A673 (cell line): ENCODE data around the gene UBE2D1. TPM values are rescaled to one million over a fixed set of nuclear protein-coding genes. Genes with fewer than 3 reads are reported as not detected.

Experiments
- BruUV-seq: library from RNA; stranded (reverse); fragments of 400-500 nt; replicated peaks from 2 replicates; lab custom pipeline; 2021; lab: Mats Ljungman, UMichigan
- CTCF ChIA-PET: fragments of 300-600 bp; sonication (Branson Sonifier 250); formaldehyde crosslinking; loops from one replicate; lab custom pipeline; 2022; ENCODE audit warnings: antibody characterized with exemption; lab: Charles Lee
- POLR2A ChIA-PET: fragments of 300-600 bp; sonication (Branson Sonifier 250); formaldehyde crosslinking; loops from one replicate; lab custom pipeline; 2022; ENCODE audit warnings: antibody characterized with exemption; ENCODE audit not compliant: low non-redundant PET; lab: Charles Lee
- DNase-seq: peaks from one replicate; pipeline ENCODE4 v3.0.0-alpha.2; 2015; ENCODE audit warnings: low spot score
- H3K27ac ChIP-seq: fragments of 200-600 bp; sonication (generic); 2 replicates; pipeline ENCODE4 v1.5.1; 2016; ENCODE audit warnings: mixed run types, low read depth, mild to moderate bottlenecking, mixed read lengths, antibody characterized with exemption, low read length; ENCODE audit not compliant: poor library complexity, severe bottlenecking
- H3K27me3 ChIP-seq: fragments of 200-600 bp; sonication (generic); replicated peaks from 2 replicates; pipeline ENCODE4 v1.6.1; 2017; ENCODE audit warnings: mixed run types, low read depth, mild to moderate bottlenecking, mixed read lengths, antibody characterized with exemption, low read length; ENCODE audit not compliant: insufficient read depth, poor library complexity
- H3K36me3 ChIP-seq: fragments of 200-600 bp; sonication (generic); 2 replicates; pipeline ENCODE4 v1.6.1; 2016; ENCODE audit warnings: mixed run types, mild to moderate bottlenecking, mixed read lengths, antibody characterized with exemption, low read length; ENCODE audit not compliant: insufficient read depth, poor library complexity, severe bottlenecking
- H3K4me1 ChIP-seq: fragments of 200-600 bp; sonication (generic); 2 replicates; pipeline ENCODE4 v1.6.1; 2017; ENCODE audit warnings: mixed run types, mild to moderate bottlenecking, mixed read lengths, antibody characterized with exemption, low read length; ENCODE audit not compliant: insufficient read depth, poor library complexity, severe bottlenecking
- H3K4me3 ChIP-seq: fragments of 200-600 bp; sonication (generic); 2 replicates; pipeline ENCODE4 v1.5.1; 2016; ENCODE audit warnings: low read depth, mixed run types, mild to moderate bottlenecking, mixed read lengths, low read length; ENCODE audit not compliant: poor library complexity, severe bottlenecking
- H3K9me3 ChIP-seq: fragments of 200-600 bp; sonication (generic); 2 replicates; pipeline ENCODE4 v1.6.1; 2016; ENCODE audit warnings: mixed run types, low read depth, mild to moderate bottlenecking, mixed read lengths, antibody characterized with exemption, low read length; ENCODE audit not compliant: poor library complexity, severe bottlenecking
- EZH2 ChIP-seq: fragments of 200-600 bp; sonication (generic); IDR thresholded peaks from 2 replicates; pipeline ENCODE4 v1.6.1; 2017; ENCODE audit warnings: borderline replicate concordance, low read depth, mild to moderate bottlenecking, mixed read lengths, antibody characterized with exemption, low read length; ENCODE audit not compliant: poor library complexity, severe bottlenecking
- intact Hi-C: fragments of 100-400 bp; cut with micrococcal nuclease; formaldehyde crosslinking; loops from one replicate; pipeline ENCODE4 v1.10.0; 2022; ENCODE audit not compliant: unreplicated experiment
- total RNA-seq: library from RNA; stranded (reverse); gene quantifications from 2 replicates; pipeline ENCODE4 v1.2.3, GENCODE V29; 2021
- TF ChIP-seq, protein P1 (sequence below): fragments of 300-800, 200-600 bp; sonication (generic); conservative IDR thresholded peaks from 2 replicates; pipeline ENCODE4 v1.5.1; 2017; ENCODE audit warnings: low read depth, mild to moderate bottlenecking, antibody characterized with exemption, low read length, moderate library complexity, mixed read lengths

UBE2D1 gene
- total RNA-seq, 1 experiment from 2014 or later: 16.9 TPM

DNA sequence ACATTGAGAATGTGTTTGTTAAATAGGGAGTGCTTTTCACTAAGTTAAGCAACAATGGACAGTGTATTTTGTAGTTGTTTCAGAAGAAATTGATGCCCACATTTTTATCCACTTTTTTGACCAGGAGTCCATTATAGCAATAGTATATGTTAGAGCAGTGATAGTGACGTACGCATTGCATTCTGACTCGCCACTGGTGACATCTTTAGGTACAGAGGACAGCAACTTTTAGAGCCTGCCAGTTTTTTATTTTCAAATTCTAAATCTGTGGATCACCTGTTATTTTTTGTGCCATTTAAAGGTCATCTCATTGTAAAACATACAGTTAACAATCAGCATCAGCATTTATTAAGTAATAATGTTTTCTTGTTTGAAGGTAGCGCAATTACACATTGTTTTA lies 1.4 kb downstream of the UBE2D1 start:
- Histone ChIP-seq H3K4me3 (peak overlapping the region; percentile 100), H3K27me3 (no peaks in the 10 kb centered on the region), H3K36me3 (no peaks in the 10 kb centered on the region), H3K4me1 (peaks cover 21% of the 10 kb centered on the region), H3K9me3 (no peaks in the 10 kb centered on the region), H3K27ac (no peak overlapping the region)
- TF ChIP-seq EZH2: no peak
- TF ChIP-seq, protein P1, sequence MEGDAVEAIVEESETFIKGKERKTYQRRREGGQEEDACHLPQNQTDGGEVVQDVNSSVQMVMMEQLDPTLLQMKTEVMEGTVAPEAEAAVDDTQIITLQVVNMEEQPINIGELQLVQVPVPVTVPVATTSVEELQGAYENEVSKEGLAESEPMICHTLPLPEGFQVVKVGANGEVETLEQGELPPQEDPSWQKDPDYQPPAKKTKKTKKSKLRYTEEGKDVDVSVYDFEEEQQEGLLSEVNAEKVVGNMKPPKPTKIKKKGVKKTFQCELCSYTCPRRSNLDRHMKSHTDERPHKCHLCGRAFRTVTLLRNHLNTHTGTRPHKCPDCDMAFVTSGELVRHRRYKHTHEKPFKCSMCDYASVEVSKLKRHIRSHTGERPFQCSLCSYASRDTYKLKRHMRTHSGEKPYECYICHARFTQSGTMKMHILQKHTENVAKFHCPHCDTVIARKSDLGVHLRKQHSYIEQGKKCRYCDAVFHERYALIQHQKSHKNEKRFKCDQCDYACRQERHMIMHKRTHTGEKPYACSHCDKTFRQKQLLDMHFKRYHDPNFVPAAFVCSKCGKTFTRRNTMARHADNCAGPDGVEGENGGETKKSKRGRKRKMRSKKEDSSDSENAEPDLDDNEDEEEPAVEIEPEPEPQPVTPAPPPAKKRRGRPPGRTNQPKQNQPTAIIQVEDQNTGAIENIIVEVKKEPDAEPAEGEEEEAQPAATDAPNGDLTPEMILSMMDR: no peak
- ChIA-PET CTCF (no interaction called here), POLR2A (no interaction called here)
- BruUV-seq: no TSS peak
- no peak for DNase-seq
- intact Hi-C loops: loop anchor here (5.0 kb wide), 1 partner anchor 46 kb away; no protein-coding TSS in a partner anchor

DNA sequence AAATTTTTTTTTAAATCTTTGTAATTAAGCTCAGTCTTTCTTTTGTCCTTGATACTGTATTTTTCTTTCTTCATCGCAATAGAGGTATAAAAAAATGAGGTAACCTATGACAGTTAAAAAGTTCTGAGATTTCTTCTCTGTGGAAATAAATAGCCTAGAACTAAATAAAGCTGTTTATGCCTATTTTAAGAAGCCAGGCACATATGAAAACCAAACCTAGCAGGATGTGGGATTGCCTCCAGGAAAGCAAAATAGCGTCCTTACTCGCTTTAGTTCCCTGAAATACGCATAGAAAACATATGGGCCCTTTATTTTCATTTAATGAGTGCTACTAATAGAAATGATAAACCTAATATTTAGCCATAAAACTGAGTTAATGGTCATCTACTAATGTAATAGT lies 6.6 kb downstream of the UBE2D1 start:
- no peak for DNase-seq
- Histone ChIP-seq H3K9me3 (no peaks in the 10 kb centered on the region), H3K27me3 (no peaks in the 10 kb centered on the region), H3K36me3 (no peaks in the 10 kb centered on the region), H3K27ac (no peak overlapping the region), H3K4me1 (peaks cover 12% of the 10 kb centered on the region), H3K4me3 (no peak overlapping the region)
- TF ChIP-seq EZH2: no peak
- CTCF ChIA-PET: no interaction called here
- intact Hi-C loops: no loop called here
- POLR2A ChIA-PET: no interaction called here
- no TSS peak for BruUV-seq

DNA sequence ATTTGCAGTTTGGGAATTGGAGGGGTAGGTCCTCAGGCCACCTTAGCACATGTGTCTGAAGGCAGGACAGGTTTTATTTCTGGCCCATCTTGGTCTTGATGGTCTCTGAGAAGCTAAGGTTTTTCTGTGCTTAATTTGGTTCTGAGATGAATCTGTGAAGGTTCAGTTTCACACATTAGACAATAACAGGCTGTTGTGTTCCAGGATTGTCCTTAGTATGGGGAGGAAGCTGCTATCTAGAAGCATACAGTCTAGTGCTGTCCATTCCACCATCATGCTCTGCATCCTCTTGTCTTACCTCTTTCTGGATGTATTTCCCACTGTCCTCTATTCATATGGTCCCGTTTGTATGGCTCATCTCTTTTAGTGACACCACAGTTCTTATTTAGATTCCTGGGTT lies 7.1 kb downstream of the UBE2D1 start:
- H3K9me3 ChIP-seq: no peaks in the 10 kb centered on the region
- intact Hi-C loops: no loop called here
- no peaks in the 10 kb centered on the region for H3K36me3 ChIP-seq
- H3K4me1 ChIP-seq: peaks cover 11% of the 10 kb centered on the region
- H3K27ac ChIP-seq: no peak overlapping the region
- DNase-seq: no peak
- TF ChIP-seq, protein P1: no peak
- TF ChIP-seq EZH2: no peak
- ChIA-PET POLR2A (no interaction called here), CTCF (no interaction called here)
- H3K27me3 ChIP-seq: no peaks in the 10 kb centered on the region
- BruUV-seq: no TSS peak
- H3K4me3 ChIP-seq: no peak overlapping the region

DNA sequence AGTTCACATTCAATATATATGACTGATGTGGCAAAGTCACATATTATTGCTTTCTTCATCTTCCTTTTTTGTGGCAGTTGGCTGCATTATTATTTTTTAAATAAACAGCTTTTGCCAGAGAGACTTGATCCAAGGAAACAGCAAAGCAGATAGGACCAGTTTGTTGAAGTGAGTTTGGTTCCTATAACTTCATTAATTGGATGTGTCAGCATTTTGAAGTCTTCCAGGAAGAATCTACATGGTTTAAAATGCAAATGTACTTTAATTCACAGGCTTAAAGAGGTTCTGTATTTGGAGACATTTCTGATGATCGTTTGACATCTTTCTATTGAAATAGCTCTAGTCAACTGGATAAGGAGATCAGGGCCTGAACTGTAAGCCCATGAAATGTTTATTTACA lies 13.2 kb downstream of the UBE2D1 start:
- CTCF ChIA-PET: no interaction called here
- intact Hi-C loops: no loop called here
- TF ChIP-seq, protein P1: no peak
- Histone ChIP-seq H3K4me3 (no peak overlapping the region), H3K36me3 (no peaks in the 10 kb centered on the region), H3K27ac (no peak overlapping the region), H3K9me3 (no peaks in the 10 kb centered on the region), H3K4me1 (peaks cover 26% of the 10 kb centered on the region), H3K27me3 (no peaks in the 10 kb centered on the region)
- no peak for DNase-seq
- POLR2A ChIA-PET: no interaction called here
- no TSS peak for BruUV-seq
